ENCODE measurements around the gene MYBBP1A.

DNA sequence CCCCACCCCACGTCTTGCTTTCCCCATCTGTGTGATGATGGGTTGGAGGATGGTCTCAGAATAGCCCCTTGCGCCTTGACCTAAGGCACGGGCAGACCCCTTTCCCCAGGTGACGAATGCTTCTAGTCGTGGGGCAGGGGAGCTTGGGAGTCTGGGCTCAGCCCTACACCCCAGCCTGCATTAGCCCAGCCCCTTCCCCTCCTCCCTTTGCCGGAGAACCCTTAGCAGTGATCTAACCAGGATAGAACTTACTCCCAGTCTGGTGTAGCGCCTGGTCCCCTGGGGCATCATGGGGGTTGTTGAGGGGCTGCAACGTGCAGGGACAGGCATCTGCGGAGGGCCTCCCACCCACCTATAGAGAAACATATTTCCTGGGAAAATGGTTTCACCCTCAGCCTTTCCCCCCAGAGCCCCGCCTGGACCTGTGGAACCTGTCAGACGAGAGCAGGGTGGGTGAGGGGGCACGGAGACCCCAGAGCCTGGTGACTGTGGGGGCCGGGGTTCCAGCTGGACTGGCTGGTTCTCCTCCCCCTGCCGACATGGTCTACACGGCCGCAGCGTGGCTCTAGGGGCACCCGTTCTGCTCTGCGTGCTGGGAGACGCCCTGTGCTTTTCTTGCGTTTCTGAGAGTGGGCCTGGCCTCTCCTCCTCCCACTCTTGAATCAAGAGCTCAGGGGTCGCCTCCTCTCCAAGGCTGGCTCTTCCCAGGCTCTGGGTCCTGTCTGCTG lies 33.9 kb upstream of the MYBBP1A start:
- TF ChIP-seq SUZ12 (IDR thresholded peaks at IDR 0.05; ENCODE audit: extremely low read depth, insufficient read depth, insufficient read length) (no peak), ZNF274 (IDR thresholded peaks at IDR 0.05; ENCODE audit: low read depth, low read length) (no peak)
